Measurements from ENCODE around the gene AFG3L2.

GRCh38 chr18:12416098-12416729 is 39.2 kb upstream of the AFG3L2 start:
- TF ChIP-seq, protein P1, sequence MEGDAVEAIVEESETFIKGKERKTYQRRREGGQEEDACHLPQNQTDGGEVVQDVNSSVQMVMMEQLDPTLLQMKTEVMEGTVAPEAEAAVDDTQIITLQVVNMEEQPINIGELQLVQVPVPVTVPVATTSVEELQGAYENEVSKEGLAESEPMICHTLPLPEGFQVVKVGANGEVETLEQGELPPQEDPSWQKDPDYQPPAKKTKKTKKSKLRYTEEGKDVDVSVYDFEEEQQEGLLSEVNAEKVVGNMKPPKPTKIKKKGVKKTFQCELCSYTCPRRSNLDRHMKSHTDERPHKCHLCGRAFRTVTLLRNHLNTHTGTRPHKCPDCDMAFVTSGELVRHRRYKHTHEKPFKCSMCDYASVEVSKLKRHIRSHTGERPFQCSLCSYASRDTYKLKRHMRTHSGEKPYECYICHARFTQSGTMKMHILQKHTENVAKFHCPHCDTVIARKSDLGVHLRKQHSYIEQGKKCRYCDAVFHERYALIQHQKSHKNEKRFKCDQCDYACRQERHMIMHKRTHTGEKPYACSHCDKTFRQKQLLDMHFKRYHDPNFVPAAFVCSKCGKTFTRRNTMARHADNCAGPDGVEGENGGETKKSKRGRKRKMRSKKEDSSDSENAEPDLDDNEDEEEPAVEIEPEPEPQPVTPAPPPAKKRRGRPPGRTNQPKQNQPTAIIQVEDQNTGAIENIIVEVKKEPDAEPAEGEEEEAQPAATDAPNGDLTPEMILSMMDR (IDR thresholded peaks at IDR 0.05), result no peak
- TF ChIP-seq POLR2A (IDR thresholded peaks at IDR 0.05), result no peak
